GM12878 (cell line): ENCODE data around the gene RPS4Y1. TPM values are rescaled to one million over a fixed set of nuclear protein-coding genes. Genes with fewer than 3 reads are reported as not detected.

Experiments
- ATAC-seq: fragments of 200-7000 bp; cut with Tn5 transposase; 3 replicates; pipeline ENCODE4 v1.9.1; 2020; ENCODE audit warnings: mild to moderate bottlenecking, moderate library complexity
- BruUV-seq: library from RNA; stranded (reverse); fragments of 400-500 nt; replicated peaks from 2 replicates; lab custom pipeline; 2021; lab: Mats Ljungman, UMichigan
- CTCF ChIA-PET: fragments of 300-600 bp; sonication (Branson Sonifier 250); formaldehyde crosslinking; extraction: SDS; loops from one replicate; lab custom pipeline; 2021; ENCODE audit warnings: inconsistent platforms; lab: Yijun Ruan, JAX
- POLR2A ChIA-PET: fragments of 350-600 bp; formaldehyde crosslinking; extraction: SDS; loops from one replicate; lab custom pipeline; 2021; ENCODE audit warnings: inconsistent platforms; lab: Charles Lee
- RAD21 ChIA-PET: fragments of 300-600 bp; sonication (Branson Sonifier 250); formaldehyde crosslinking; loops from one replicate; lab custom pipeline; 2023; ENCODE audit warnings: antibody characterized with exemption; ENCODE audit not compliant: unreplicated experiment; lab: Charles Lee
- SMC1A ChIA-PET: fragments of 300-600 bp; sonication (Branson Sonifier 250); formaldehyde crosslinking; loops from one replicate; lab custom pipeline; 2023; ENCODE audit not compliant: unreplicated experiment, uncharacterized antibody; lab: Charles Lee
- DNase-seq: peaks from one replicate; pipeline ENCODE4 v3.0.0-alpha.2; 2011; ENCODE audit warnings: low read depth, low spot score
- FAIRE-seq: peaks from 3 replicates; lab custom pipeline; 2011; peaks lifted over from hg19 to GRCh38; lab: Jason Lieb, UNC
- H2AFZ ChIP-seq: 2 replicates; pipeline ENCODE4 v1.6.0; 2011; ENCODE audit warnings: low read depth, low read length, control low read depth; ENCODE audit not compliant: control insufficient read depth
- H3K27ac ChIP-seq: 2 replicates; pipeline ENCODE4 v1.5.1; 2011; ENCODE audit warnings: control low read depth; ENCODE audit not compliant: control insufficient read depth, insufficient read depth
- H3K27me3 ChIP-seq, 2 experiments: replicated peaks in 1 of 2; 2 replicates each; pipeline versions ENCODE4 v1.6.0 to v1.6.1; 2011; ENCODE audit warnings: low read length in 1 of 2; ENCODE audit not compliant: control insufficient read depth in 2 of 2, insufficient read depth in 2 of 2
- H3K36me3 ChIP-seq, 2 experiments: 2 replicates each; pipeline ENCODE4 v1.5.1; 2011; ENCODE audit warnings: low read length in 1 of 2; ENCODE audit not compliant: control insufficient read depth in 2 of 2, insufficient read depth in 2 of 2
- H3K4me1 ChIP-seq: 2 replicates; pipeline ENCODE4 v1.6.1; 2011; ENCODE audit warnings: mild to moderate bottlenecking, low read length, moderate library complexity, mixed read lengths; ENCODE audit not compliant: control insufficient read depth, insufficient read depth
- H3K4me2 ChIP-seq: 2 replicates; pipeline ENCODE4 v1.6.0; 2011; ENCODE audit warnings: control low read depth; ENCODE audit not compliant: control insufficient read depth, insufficient read depth
- H3K4me3 ChIP-seq: fragments of 200-600 bp; sonication (generic); 2 replicates; pipeline ENCODE4 v1.5.1; 2016
- H3K79me2 ChIP-seq: 2 replicates; pipeline ENCODE4 v1.6.0; 2011; ENCODE audit warnings: low read length; ENCODE audit not compliant: control insufficient read depth, insufficient read depth
- H3K9ac ChIP-seq: 2 replicates; pipeline ENCODE4 v1.8.0; 2011; ENCODE audit warnings: low read length, control low read depth, mixed read lengths; ENCODE audit not compliant: control insufficient read depth, insufficient read depth
- H3K9me3 ChIP-seq: replicated peaks from 3 replicates; pipeline ENCODE4 v1.5.1; 2011; ENCODE audit warnings: mild to moderate bottlenecking, low read length; ENCODE audit not compliant: control insufficient read depth, insufficient read depth
- H4K20me1 ChIP-seq: 2 replicates; pipeline ENCODE4 v1.6.0; 2011; ENCODE audit not compliant: control insufficient read depth, insufficient read depth
- CHD1 ChIP-seq: IDR thresholded peaks from 2 replicates; pipeline ENCODE4 v1.6.1; 2012; ENCODE audit warnings: low read depth, low read length, improper control_type of control experiment
- CREM ChIP-seq: IDR thresholded peaks from 2 replicates; pipeline ENCODE4 v1.6.1; 2014; ENCODE audit warnings: antibody characterized with exemption, low read depth
- GATAD2B ChIP-seq: fragments of 450-650 bp; conservative IDR thresholded peaks from 2 replicates; pipeline ENCODE4 v1.6.1; 2017; ENCODE audit warnings: low read depth, mild to moderate bottlenecking, moderate library complexity
- IRF4 ChIP-seq: IDR thresholded peaks from 2 replicates; pipeline ENCODE4 v1.6.1; 2011; ENCODE audit warnings: low read depth, low read length
- MTA3 ChIP-seq: IDR thresholded peaks from 2 replicates; pipeline ENCODE4 v1.6.1; 2012; ENCODE audit warnings: low read length, inconsistent platforms, borderline replicate concordance
- MYB ChIP-seq: fragments of 150-350 bp; IDR thresholded peaks from 2 replicates; pipeline ENCODE4 v1.6.1; 2014; ENCODE audit warnings: mild to moderate bottlenecking, low read depth, low read length, borderline replicate concordance
- PML ChIP-seq: IDR thresholded peaks from 2 replicates; pipeline ENCODE4 v1.6.1; 2012; ENCODE audit warnings: low read length, inconsistent platforms
- POLR2AphosphoS2 ChIP-seq: IDR thresholded peaks from 2 replicates; pipeline ENCODE4 v1.6.1; 2011; ENCODE audit warnings: low read depth, mild to moderate bottlenecking, low read length, improper control_type of control experiment, moderate library complexity
- RAD51 ChIP-seq: fragments of 450-650 bp; IDR thresholded peaks from 2 replicates; pipeline ENCODE4 v1.6.1; 2016; ENCODE audit warnings: moderate library complexity, mild to moderate bottlenecking, inconsistent platforms
- RCOR1 ChIP-seq: conservative IDR thresholded peaks from 2 replicates; pipeline ENCODE4 v1.6.1; 2012; ENCODE audit warnings: low read depth, low read length, improper control_type of control experiment
- SMAD1 ChIP-seq: fragments of 450-650 bp; IDR thresholded peaks from 2 replicates; pipeline ENCODE4 v1.6.1; 2018; ENCODE audit warnings: mild to moderate bottlenecking, low read depth; ENCODE audit not compliant: partially characterized antibody
- SUZ12 ChIP-seq: fragments of 200-600 bp; sonication (generic); IDR thresholded peaks from one replicate; pipeline ENCODE4 v1.6.1; 2018; ENCODE audit warnings: antibody characterized with exemption, mild to moderate bottlenecking; ENCODE audit not compliant: unreplicated experiment
- ZNF217 ChIP-seq: fragments of 450-650 bp; IDR thresholded peaks from 2 replicates; pipeline ENCODE4 v1.6.1; 2017; ENCODE audit warnings: antibody characterized with exemption, mild to moderate bottlenecking
- ZNF384 ChIP-seq: IDR thresholded peaks from 2 replicates; pipeline ENCODE4 v1.6.1; 2012; ENCODE audit warnings: low read depth, mild to moderate bottlenecking, low read length, improper control_type of control experiment, borderline replicate concordance
- WGBS: methylation state at CpG from one replicate; pipeline ENCODE4 v1.1.6; 2016; ENCODE audit warnings: low lambda C conversion rate; ENCODE audit not compliant: insufficient replicate concordance, insufficient coverage; ENCODE audit errors: missing lambda C conversion rate; 5-methylcytosine and 5-hydroxymethylcytosine counted together
- in situ Hi-C: fragments of 300-500 bp; cut with MboI; formaldehyde crosslinking; loops from 9 replicates; pipeline ENCODE4 v1.14.3; 2018; ENCODE audit warnings: mixed read lengths
- intact Hi-C: fragments of 100-400 bp; cut with micrococcal nuclease; formaldehyde crosslinking; loops from one replicate; pipeline ENCODE4 v1.14.2; 2022; ENCODE audit not compliant: unreplicated experiment
- polyA plus RNA-seq, 11 experiments: library from polyadenylated mRNA; depleted of rRNA in 4 of 11; unstranded in 6 of 11; stranded (reverse) in 5 of 11; fragments of >200 nt; fragmentation: Nextera tagmentation in 4 of 11; fragmentation: Illumina TruSeq in 1 of 11; extraction: Ambion mirVana in 4 of 11; extraction: Trizol in 1 of 11; gene quantifications; 1 replicate in 1 of 11; 2 replicates in 10 of 11; pipeline versions ENCODE4 v1.2.1 to v1.2.3, GENCODE V29; 2011 to 2016; ENCODE audit warnings: inconsistent platforms in 2 of 11, missing spikeins in 2 of 11, low read depth in 1 of 11
- total RNA-seq, 4 experiments: library from RNA; depleted of rRNA in 3 of 4; stranded (reverse); fragments of >200 nt in 3 of 4; fragmentation: Illumina TruSeq in 1 of 4; extraction: Trizol in 1 of 4; gene quantifications; 2 replicates each; pipeline versions ENCODE4 v1.2.1 to v1.2.3, GENCODE V29; 2013 to 2021
- TF ChIP-seq, protein P1 (sequence below): fragments of 450-650 bp; IDR thresholded peaks from 2 replicates; pipeline ENCODE4 v1.6.1; 2016; ENCODE audit warnings: mild to moderate bottlenecking
- TF ChIP-seq, protein P2 (sequence below): fragments of 450-650 bp; conservative IDR thresholded peaks from 2 replicates; pipeline ENCODE4 v1.6.1; 2017; ENCODE audit warnings: mild to moderate bottlenecking, moderate library complexity

Gene RPS4Y1
- total and polyA plus RNA-seq, 10 of the 15 experiments (the other 5 are each of a cell fraction or from before 2014, with no cell fraction given), result 0.32 to 0.46 TPM; not detected in 8

DNA sequence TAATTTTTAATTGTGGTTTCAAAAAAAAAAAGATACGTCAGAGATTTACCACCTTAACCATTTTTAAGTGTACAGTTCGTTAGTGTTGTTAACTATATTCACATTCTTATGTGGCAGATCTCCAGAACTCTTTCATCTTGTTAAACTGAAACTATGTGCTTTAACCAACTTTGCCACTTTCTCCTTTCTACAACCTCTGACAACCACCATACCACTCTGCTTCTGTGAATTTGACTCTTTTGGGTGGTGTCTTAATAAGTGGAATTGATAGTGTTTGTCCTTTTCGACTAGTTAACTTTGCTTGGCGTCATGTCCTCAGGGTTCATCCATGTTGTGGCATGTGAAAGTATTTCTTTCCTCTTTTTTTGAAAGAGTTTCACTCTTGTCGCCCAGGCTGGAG lies 15.7 kb downstream of the RPS4Y1 start:
- DNase-seq, result no peak
- CTCF ChIA-PET, result no interaction called here
- ATAC-seq, result no peak

More for the DNA sequence above, 15.7 kb downstream of the RPS4Y1 start:
- BruUV-seq, result no TSS peak
- Histone ChIP-seq H3K4me2 (no peak overlapping the region), H3K4me1 (no peaks in the 10 kb centered on the region)
- ChIA-PET POLR2A (no interaction called here), RAD21 (no interaction called here)
- TF ChIP-seq SMAD1 (no peak), SUZ12 (no peak), CREM (no peak), CHD1 (no peak), MTA3 (no peak), RCOR1 (no peak), ZNF217 (no peak), GATAD2B (no peak), RAD51 (no peak), ZNF384 (no peak), PML (no peak), IRF4 (no peak), MYB (no peak), POLR2AphosphoS2 (no peak)
- TF ChIP-seq, protein P1, sequence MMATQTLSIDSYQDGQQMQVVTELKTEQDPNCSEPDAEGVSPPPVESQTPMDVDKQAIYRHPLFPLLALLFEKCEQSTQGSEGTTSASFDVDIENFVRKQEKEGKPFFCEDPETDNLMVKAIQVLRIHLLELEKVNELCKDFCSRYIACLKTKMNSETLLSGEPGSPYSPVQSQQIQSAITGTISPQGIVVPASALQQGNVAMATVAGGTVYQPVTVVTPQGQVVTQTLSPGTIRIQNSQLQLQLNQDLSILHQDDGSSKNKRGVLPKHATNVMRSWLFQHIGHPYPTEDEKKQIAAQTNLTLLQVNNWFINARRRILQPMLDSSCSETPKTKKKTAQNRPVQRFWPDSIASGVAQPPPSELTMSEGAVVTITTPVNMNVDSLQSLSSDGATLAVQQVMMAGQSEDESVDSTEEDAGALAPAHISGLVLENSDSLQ, result no peak
- TF ChIP-seq, protein P2, sequence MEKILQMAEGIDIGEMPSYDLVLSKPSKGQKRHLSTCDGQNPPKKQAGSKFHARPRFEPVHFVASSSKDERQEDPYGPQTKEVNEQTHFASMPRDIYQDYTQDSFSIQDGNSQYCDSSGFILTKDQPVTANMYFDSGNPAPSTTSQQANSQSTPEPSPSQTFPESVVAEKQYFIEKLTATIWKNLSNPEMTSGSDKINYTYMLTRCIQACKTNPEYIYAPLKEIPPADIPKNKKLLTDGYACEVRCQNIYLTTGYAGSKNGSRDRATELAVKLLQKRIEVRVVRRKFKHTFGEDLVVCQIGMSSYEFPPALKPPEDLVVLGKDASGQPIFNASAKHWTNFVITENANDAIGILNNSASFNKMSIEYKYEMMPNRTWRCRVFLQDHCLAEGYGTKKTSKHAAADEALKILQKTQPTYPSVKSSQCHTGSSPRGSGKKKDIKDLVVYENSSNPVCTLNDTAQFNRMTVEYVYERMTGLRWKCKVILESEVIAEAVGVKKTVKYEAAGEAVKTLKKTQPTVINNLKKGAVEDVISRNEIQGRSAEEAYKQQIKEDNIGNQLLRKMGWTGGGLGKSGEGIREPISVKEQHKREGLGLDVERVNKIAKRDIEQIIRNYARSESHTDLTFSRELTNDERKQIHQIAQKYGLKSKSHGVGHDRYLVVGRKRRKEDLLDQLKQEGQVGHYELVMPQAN, result no peak
- TF ChIP-seq, all 136 proteins: peak for 0
- no peak for FAIRE-seq
- no peak overlapping the region for H3K27ac ChIP-seq
- no peaks in the 10 kb centered on the region for H3K27me3 ChIP-seq
- H4K20me1 ChIP-seq, result no peaks in the 10 kb centered on the region
- no peaks in the 10 kb centered on the region for H3K79me2 ChIP-seq
- no peak overlapping the region for H3K4me3 ChIP-seq
- no peak overlapping the region for H3K9ac ChIP-seq
- no peaks in the 10 kb centered on the region for H3K9me3 ChIP-seq
- no peaks in the 10 kb centered on the region for H3K36me3 ChIP-seq
- in situ Hi-C loops, result no loop called here
- intact Hi-C loops, result no loop called here
- WGBS, result no CpG with 5 or more reads among the region's 5 CpGs
- H2AFZ ChIP-seq, result no peak overlapping the region
- SMC1A ChIA-PET, result no interaction called here
